H1 (cell line): ENCODE data around the gene UROD. TPM values are rescaled to one million over a fixed set of nuclear protein-coding genes. Genes with fewer than 3 reads are reported as not detected.

Experiments
- CEBPB ChIP-seq: IDR thresholded peaks from 2 replicates; pipeline ENCODE4 v1.6.1; 2012; ENCODE audit warnings: low read depth, low read length
- PHF8 ChIP-seq: fragments of 200-600 bp; sonication (generic); conservative IDR thresholded peaks from 2 replicates; pipeline ENCODE4 v1.7.1; 2012; ENCODE audit warnings: low read depth, mild to moderate bottlenecking, inconsistent platforms, low read length, moderate library complexity
- SRF ChIP-seq: IDR thresholded peaks from 2 replicates; pipeline ENCODE4 v1.6.1; 2011; ENCODE audit warnings: mild to moderate bottlenecking, low read depth, low read length, moderate library complexity
- polyA plus RNA-seq, 7 experiments: library from polyadenylated mRNA; depleted of rRNA in 3 of 7; stranded (reverse) in 5 of 7; unstranded in 2 of 7; fragments of >200 nt in 5 of 7; fragments of 200-250 nt in 2 of 7; gene quantifications; 1 replicate in 5 of 7; 2 replicates in 1 of 7; 4 replicates in 1 of 7; pipeline versions ENCODE4 v1.2.1 to v1.2.3, GENCODE V29; 2011 to 2013; ENCODE audit warnings: missing spikeins in 2 of 7, mixed read lengths in 2 of 7
- total RNA-seq: library from RNA; stranded (reverse); fragmentation: NEBNext Ultra II Directional; extraction: Animal tissue kit (Norgen Biotek cat#: 25700); gene quantifications from 2 replicates; pipeline ENCODE4 v1.2.1, GENCODE V29; 2021
- TF ChIP-seq, protein P1 (sequence below), 3 experiments: IDR thresholded peaks; 1 replicate in 2 of 3; 2 replicates in 1 of 3; pipeline versions ENCODE4 v1.5.1 to v1.6.1; 2011; ENCODE audit warnings: low read length in 3 of 3, mild to moderate bottlenecking in 3 of 3, inconsistent platforms in 2 of 3, low read depth in 1 of 3, moderate library complexity in 1 of 3; ENCODE audit not compliant: insufficient read depth in 1 of 3; ENCODE audit errors: control extremely low read depth in 1 of 3
- TF ChIP-seq, protein P2 (sequence below): IDR thresholded peaks from 2 replicates; pipeline ENCODE4 v1.6.1; 2011; ENCODE audit warnings: low read length, improper control_type of control experiment

UROD gene
- total and polyA plus RNA-seq, 2 of the 8 experiments (the other 6 are each of a cell fraction or from before 2014, with no cell fraction given): 86.6 to 220 TPM

DNA sequence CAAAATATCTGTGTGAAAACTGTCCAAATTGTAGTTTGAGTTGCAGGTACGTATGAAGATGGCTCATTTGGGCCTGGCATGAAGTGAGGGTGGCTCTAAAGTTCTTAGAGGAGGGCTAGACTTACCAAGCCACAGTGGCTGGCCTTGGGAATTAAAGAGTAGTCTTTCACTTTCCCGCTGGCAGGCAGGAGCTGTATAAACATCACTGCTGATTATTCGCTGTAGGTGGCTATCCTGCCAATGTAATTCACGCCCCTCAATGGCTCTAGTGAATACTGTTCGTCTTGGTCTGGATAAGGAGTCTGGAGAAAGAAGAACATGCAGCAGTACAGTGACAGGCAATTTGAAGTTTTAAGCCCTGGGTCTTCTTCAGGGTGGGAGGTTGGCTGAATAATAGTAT, 31.0 kb downstream of the UROD start (continued):
- TF ChIP-seq, protein P1, sequence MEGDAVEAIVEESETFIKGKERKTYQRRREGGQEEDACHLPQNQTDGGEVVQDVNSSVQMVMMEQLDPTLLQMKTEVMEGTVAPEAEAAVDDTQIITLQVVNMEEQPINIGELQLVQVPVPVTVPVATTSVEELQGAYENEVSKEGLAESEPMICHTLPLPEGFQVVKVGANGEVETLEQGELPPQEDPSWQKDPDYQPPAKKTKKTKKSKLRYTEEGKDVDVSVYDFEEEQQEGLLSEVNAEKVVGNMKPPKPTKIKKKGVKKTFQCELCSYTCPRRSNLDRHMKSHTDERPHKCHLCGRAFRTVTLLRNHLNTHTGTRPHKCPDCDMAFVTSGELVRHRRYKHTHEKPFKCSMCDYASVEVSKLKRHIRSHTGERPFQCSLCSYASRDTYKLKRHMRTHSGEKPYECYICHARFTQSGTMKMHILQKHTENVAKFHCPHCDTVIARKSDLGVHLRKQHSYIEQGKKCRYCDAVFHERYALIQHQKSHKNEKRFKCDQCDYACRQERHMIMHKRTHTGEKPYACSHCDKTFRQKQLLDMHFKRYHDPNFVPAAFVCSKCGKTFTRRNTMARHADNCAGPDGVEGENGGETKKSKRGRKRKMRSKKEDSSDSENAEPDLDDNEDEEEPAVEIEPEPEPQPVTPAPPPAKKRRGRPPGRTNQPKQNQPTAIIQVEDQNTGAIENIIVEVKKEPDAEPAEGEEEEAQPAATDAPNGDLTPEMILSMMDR (IDR thresholded peaks at IDR 0.05; ENCODE audit: control extremely low read depth in 1 of 3, insufficient read depth in 1 of 3, low read depth in 1 of 3, low read length in 3 of 3): no peak
- TF ChIP-seq, protein P2, sequence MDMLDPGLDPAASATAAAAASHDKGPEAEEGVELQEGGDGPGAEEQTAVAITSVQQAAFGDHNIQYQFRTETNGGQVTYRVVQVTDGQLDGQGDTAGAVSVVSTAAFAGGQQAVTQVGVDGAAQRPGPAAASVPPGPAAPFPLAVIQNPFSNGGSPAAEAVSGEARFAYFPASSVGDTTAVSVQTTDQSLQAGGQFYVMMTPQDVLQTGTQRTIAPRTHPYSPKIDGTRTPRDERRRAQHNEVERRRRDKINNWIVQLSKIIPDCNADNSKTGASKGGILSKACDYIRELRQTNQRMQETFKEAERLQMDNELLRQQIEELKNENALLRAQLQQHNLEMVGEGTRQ: no peak
- no peak for TF ChIP-seq SRF
- no peak for TF ChIP-seq PHF8
- TF ChIP-seq CEBPB: no peak
